ENCODE measurements around the gene SNCAIP.

SNCAIP gene

DNA sequence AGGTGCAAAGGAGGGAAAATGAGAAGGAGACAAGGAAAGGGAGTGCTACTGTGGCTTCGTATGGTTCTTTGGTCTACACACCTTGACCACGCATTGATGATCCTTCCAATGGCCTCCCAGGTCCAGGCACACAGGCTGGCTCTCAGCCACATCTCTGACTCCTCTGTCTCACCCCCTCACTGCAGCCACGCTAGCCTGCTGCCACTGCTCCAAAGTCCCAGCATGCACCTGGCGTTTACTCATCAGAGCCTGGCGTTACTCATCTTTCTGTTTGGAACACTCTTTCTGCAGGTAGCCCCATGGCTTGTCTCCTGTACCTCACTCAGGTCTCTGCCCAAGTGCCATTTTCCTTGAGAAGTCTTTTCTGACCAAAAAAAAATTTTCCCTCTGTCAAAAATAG lies 195.5 kb downstream of the SNCAIP start:
- no peak for ATAC-seq

DNA sequence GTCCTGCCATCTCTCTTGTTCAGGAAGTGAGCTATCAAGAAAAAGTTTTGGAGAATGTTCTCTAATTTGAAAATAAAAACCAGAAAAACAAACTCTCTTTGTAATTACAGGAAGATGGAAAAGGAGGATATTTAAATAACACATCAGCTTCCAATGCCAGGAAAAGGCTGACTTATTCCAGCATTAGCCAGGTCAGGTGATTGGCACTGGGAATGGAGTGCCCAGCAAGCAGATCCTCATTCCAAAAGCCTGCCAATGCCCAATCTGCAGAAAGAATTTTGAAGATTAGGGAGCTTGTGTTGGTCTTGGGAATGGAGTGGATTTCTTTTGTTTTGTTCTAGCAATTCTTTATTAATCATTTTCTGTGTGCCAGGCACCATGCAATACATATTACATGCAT lies 196.6 kb downstream of the SNCAIP start:
- ATAC-seq, result no peak
